22Rv1 (cell line): ENCODE data around the gene ANTXR1.

ENCODE experiments used
- H3K27ac ChIP-seq: fragments of 450-650 bp; 2 replicates; pipeline ENCODE4 v1.5.1; 2017
- CTCF ChIP-seq: fragments of 450-650 bp; IDR thresholded peaks from 2 replicates; pipeline ENCODE4 v1.5.1; 2017; ENCODE audit warnings: mild to moderate bottlenecking
- ZFX ChIP-seq: fragments of 450-650 bp; IDR thresholded peaks from 2 replicates; pipeline ENCODE4 v1.6.1; 2017; ENCODE audit warnings: antibody characterized with exemption, borderline replicate concordance

Gene ANTXR1

GRCh38 chr2:69033461-69034095, 20.6 kb downstream of the ANTXR1 start:
- no peak overlapping the region for H3K27ac ChIP-seq
- TF ChIP-seq CTCF (no peak), ZFX (no peak)

DNA sequence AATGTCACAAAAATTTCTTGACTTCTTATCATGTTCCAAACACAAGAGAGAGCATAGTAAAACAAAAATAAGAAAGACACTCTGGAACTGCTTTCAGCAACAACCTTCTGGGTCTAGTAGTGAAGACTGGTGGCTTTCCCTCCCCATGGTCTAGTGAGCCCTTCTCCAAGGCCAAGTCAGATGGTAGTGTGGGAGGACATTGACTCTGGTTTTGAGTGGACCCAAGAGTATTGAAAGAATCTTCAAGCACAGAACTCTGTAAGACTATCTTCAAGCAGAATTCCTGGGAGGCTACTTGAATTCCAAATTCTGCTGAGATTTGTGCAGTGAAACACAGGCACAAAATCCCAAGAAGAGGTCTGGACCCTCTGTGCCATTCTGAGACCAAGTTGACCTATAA, 21.1 kb downstream of the ANTXR1 start:
- TF ChIP-seq CTCF: no peak
- H3K27ac ChIP-seq: no peak overlapping the region

DNA sequence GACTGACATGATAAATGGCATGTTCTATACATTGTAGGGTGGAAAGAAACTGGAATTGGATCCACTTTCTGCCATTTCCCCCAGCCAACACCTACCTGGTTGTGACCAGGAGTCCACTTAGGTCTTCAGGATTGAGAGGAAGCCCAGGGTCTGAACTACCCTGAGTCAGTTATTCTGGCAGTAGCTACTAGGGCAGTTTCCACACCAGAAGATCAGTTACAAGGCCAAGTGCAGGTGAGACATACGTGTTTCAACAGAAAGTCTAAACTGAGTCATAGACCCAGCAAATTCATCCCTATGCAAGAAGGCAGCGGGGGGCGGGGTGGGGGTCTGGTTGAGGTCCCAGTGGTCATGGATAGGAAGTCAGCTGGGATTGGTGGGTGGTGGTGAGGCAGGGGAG, 21.9 kb downstream of the ANTXR1 start:
- H3K27ac ChIP-seq: no peak overlapping the region
- TF ChIP-seq ZFX (no peak), CTCF (no peak)

GRCh38 chr2:69036926-69037325, 23.9 kb downstream of the ANTXR1 start:
- H3K27ac ChIP-seq: no peak overlapping the region
- no peak for TF ChIP-seq CTCF
- no peak for TF ChIP-seq ZFX

DNA sequence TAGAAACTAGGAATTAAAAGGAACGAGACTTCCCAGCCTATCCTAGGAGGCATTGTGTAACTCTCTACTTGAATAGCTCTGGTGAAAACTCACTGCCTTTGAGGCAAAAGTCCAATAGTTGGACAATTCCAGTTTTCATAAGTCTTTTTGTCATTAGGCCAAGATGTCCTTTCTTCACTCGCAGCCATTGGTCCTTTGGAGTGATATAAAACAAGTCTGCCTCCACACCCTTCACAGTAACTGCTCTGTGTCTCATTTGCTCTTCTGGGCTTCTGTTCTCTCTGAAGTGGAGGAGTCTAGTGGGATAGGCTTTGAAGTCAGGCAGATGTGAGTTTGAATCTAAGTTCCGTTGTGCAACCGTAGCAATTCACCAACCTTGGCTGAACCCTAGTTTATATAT, 28.2 kb downstream of the ANTXR1 start:
- no peak overlapping the region for H3K27ac ChIP-seq
- no peak for TF ChIP-seq ZFX
- TF ChIP-seq CTCF: no peak

DNA sequence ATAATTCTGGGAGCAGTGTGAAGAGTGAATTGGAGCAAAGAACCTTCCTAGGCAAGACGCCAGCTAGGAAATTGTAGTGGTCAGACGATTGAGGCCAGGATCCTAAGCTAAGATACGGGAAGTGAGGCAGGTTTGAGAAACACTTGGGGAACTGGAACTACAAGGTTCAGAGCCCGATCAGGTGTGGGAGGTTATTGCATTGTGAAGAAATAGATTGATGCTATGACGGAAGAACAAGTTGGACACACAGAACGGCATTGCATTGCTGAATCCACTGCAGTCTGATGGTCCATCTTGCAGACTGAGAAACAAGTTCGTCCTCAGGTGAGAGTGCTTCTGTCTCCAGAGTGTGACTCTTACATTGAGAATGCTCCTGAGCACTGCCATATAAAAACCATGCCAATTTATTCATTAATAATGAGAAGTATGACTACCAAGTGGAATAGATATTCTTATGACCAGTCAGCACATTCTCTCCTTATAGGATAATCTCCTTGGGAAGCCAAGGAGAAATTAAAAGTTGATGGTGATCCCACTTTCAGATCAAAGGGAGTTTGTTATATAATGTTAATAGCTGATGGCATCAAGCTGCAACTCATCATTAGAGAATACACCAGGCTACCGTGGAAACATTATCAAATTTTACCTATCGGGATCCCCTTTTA, 30.9 kb downstream of the ANTXR1 start:
- no peak overlapping the region for H3K27ac ChIP-seq
- TF ChIP-seq CTCF (no peak), ZFX (no peak)

GRCh38 chr2:69046221-69046662, 33.3 kb downstream of the ANTXR1 start:
- no peak for TF ChIP-seq CTCF
- TF ChIP-seq ZFX: no peak
- H3K27ac ChIP-seq: no peak overlapping the region
